GM15510 (cell line): ENCODE results near the gene FNBP1.

ENCODE experiments used
- POLR2A ChIP-seq: IDR thresholded peaks from 3 replicates; pipeline ENCODE4 v1.6.1; 2011; ENCODE audit warnings: borderline replicate concordance; ENCODE audit not compliant: insufficient read length; ENCODE audit errors: extremely low read depth

Gene FNBP1

DNA sequence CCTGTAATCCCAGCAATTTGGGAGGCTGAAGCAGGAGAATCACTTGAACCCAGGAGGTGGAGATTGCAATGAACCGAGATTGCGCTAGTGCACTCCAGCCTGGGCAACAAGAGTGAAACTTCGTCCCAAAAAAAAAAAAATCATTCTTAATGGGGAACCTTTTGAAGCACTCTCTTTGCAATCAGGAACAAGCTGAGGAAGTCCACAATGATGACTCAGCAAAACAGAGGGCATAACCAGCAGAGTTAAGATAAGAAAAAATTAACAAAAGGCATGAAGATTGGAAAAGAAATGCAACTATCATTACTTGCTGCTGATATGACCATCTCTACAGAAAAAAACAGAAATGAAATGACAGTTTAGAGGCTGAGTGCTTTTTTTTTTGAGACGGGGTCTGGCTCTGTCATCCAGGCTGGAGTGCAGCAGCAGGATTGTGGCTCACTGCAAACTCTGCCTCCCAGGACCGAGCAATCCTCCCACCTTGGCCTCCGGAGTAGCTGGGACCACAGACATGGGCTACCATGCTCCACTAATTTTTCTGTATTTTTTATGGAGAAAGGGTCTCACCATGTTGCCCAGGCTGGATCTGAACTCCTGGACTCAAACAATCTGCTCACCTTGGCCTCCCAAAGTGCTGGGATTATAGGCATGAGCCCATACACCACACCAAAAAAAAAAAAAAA is 88.0 kb downstream of the FNBP1 start:
- TF ChIP-seq POLR2A = no peak

DNA sequence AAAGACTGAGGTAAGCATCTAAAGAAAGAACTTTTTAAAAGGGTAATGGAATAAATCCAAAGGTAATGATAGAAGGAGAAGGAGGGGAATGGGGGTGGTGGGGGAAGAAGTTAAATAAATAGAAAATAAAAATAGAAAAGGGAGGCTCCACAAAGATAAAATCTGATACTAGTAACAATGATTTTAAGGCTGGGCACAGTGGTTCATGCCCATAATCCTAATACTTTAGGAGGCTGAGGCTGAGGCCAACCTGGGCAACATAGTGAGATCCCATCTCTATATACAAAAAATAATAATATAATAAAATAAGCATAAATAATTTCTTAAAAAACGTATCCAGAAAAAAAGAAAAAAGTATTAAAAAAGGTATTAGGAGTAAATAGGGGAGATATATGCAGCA is 89.3 kb downstream of the FNBP1 start:
- TF ChIP-seq POLR2A = no peak

DNA sequence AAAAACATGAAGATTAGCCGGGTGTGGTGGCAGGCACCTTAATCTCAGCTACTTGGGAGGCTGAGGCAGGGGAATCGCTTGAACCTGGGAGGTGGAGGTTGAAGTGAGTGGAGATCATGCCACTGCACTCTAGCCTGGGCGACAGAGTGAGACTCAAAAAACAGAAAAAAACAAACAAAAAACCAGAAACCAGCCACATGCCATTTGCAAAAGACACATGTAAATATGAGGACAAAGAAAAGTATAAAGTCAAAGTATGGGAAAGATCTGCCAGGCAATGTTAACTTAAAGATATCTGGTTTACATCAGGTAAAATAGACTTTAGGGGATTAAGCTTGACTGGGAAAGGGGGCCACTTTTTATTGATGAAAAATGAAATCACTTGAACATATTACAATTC is 90.7 kb downstream of the FNBP1 start:
- no peak for TF ChIP-seq POLR2A

DNA sequence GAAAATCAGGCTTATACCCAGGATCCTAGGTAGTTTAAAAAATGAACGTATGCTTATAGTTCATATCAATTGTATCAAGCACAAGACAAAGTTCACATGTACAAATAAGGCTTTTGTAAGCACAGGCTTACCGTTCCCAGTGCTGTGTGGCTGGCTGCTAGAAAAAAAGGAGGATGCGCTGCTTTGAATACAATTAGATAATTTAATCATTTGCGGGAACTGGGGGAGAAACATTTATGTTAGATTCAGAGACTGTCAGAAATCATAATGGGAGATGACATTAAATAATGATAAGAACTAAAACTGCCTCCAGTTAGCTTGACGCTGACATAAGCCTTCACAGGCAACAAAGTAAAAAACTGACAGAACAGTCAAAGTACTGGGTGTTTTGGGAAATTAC is 93.2 kb downstream of the FNBP1 start:
- no peak for TF ChIP-seq POLR2A

DNA sequence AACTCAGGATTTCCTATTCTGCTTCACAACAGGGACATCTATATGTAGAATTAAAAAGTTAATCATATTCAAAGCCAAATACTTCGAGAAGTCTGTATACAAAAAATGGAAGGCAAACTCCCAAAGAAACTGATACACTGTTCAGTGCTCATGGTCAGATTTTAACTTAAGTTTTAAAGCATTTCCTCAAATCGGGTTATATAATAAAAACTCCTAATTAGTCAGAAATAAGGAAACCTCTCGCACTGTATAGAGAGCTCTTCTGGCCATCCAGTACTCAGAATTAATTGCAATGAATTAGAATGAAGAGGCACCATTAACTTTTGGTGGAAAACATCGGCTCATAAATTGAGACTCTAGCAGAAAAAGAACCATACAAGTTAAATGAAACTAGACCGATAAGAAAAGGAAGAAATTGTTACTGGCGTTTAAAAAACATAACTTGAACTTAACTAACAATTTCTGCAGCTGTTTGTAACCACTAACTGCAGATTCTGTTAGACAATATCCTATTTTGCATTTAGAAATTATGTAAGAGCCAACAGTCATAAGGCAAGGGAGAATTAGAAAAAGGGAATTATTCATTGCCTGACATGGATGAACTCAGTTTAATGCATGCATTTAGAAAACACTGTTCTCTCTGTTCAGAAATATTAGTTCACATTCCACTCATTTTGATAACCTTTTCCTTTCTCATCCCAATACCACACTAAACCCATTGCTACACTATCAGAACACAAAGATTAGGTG is 96.6 kb downstream of the FNBP1 start:
- no peak for TF ChIP-seq POLR2A

DNA sequence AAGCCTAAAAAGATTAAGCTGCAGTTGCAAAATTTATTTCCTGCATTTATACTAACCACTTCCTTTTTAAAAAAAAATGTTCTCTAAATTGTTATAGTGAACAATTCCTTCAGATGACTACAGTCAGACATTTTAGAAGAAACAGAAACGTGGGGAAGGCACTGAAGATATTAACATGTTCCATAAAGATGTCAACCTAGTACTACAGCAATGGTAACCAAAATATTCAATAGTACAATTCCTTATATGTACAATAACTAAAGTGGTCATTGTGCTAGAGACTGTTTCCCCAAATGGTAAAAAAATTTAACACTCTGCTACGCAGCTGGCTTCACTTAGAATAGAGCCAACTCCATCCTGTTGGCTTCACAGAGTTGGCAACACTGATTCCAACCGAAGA is 97.7 kb downstream of the FNBP1 start:
- no peak for TF ChIP-seq POLR2A

DNA sequence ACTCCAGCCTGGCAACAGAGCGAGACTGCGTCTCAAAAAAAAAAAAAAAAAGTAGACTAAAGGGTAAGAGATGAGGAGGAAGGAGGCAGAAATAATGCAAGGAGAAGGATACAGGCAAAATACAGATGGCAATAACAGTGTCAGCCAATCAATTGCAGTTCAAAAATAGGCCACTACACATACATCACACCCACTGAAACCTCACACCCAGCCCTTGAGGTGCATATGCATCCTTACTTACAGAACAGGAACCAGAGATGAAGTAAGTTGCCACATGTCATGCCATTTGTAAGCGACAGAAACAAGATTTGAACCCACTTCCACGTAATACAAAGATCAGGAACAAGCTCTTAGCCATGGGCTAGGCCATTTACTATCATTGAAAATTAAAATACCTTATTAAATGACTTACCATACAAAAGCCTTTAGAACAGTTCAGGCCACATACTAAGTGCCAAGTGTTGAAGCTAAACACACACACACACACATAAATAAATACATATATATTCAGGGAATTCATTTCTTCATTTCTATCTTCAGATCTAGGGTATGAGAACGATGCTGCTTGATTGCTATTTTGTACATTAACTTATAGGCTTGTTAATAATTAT is 98.4 kb downstream of the FNBP1 start:
- no peak for TF ChIP-seq POLR2A

DNA sequence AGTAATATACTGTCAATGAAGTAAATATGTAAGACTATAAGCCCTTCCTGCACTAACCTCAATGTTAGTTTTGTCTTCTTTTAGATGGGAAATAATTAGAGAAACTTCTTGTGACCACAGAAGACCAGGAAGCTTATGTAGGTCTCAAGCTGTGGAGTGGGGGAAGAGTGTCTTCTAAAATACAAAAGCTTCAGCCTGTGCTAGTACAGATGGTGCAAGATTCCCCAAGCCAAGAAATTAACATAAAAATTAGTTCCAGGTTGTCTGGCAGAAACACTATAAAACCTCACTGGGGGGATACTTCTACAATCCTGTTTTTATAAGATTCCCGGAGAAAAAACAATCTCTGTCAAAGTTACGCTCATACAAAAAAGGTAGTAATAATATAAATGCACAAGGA is 103.6 kb downstream of the FNBP1 start:
- no peak for TF ChIP-seq POLR2A

DNA sequence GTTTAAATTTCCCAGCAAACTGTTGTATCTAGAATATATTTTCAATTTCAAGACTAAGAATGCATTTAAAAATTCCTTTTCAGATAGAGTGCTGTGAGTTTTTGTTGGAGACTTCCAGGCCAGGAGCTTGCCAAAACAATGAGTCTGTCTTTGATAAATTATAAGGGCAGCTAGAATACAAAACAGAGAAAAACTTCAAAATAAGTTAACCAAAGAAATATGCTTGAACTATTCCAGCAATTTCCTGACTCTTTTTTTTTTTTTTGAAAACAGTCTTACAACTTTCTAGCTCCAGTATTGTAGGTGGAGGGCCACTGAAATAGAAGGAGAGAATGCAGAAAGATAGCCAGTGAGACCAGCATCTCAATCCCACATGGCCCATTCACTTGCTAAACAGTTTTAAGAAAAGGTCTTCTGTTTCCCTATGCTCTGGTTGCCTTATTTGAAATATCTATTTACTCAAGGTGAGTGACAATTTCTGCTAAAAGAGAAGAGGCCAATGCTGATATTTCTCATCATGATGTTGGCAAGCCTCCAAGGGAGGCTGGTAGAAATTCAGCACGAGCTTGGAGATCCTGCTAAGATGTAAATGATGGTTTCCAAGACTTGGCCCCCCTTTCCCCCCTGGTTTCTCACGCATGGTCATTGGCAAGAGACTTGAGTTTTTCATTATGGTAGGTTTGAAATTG is 104.6 kb downstream of the FNBP1 start:
- TF ChIP-seq POLR2A = no peak

DNA sequence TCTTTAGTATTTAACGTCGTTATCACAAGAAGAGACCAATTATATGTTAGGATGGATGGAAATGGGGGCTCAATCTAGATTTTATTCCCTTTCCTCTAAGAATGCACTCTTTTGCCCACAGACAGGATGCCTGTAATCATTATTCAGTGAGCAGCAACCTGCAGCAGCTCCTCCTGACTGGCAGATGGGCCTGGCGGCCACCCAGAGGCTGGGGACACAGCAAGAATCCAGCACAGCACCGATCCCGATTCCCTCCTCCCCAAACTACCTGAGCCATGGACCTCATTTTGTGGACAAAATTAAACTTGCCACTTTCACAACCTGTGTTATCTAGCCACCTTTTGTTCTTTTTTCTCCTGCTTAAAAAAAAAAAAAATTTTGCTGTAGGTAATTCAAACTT is 106.8 kb downstream of the FNBP1 start:
- no peak for TF ChIP-seq POLR2A

DNA sequence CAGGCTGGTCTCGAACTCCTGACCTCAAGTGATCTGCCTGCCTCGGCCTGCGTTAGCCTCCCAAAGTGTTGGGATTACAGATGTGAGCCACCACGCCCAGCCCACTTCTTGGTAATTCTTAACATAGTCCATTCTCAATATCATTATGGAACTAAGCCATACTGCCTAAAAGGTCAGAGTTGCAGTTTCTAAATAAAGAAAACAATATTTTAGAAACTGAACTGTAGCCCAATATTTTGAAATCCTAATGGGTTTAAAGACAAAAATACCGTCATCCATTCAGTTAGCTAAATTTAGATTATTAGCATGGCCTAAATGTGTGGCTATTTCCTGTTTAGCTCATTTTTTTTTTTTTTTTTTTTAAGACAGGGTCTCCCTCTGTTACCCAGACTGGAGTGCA is 108.2 kb downstream of the FNBP1 start:
- TF ChIP-seq POLR2A = no peak

DNA sequence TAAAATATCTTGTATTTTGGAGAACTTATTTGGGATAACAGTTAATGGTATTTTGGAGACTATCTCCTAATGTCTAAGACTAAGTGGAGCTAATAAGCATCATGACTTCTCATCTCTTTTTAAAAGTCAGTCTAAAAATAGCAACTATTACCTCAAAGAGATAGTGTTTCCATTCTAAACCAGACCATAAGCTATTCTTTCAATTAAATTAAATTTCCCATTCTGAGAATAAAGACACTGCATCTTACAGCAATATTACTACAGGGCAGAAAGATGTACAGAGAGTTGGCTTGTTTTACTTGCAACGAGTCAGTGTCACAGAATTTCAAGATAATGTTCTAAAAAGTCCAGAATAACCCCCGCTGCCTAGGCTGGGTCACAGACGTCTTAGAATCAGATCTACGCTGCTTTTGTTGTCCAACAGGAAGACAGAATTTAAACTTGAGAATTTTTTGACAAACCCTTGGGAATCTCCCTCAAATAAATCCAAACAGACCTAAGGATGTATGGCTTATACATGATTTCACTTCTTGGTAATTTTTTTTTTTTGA is 108.9 kb downstream of the FNBP1 start:
- TF ChIP-seq POLR2A = no peak

DNA sequence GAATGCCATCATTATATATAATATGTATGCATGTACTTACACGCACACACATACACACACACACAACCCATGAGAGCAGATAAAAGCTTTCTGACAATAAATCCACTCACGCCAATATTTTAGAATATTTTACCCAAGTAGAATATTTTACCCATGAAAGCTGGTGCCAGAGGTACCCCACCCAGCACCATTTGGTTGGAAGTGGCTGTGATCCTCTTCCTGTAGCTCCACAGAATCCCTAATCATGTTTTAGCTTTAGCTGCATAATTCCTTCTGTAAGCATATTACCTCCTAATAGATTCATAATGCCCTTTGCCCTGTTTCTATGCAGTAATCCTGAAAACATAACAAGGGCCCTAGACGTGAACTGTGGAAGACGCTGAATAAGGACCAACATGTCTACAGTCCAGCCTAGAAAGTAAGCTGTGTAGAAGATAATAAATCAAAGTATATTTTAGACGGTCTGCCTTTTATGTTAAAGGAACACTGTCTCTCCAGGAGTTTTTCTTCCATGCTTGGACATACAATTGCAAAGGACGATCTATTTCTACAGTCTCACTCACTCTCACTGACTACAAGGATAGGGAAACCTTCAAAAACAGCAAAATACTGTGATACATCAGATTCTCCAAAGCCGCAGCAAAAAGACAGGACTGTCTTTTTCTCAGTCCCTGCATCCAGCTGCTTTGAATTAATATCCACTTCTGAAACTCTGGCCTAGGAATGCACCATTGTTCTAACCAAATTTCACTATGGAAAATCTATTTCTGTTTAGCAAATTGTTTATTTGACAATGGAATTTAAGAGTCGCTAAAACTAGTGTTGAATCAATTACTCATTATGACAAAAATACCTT is 109.6 kb downstream of the FNBP1 start:
- no peak for TF ChIP-seq POLR2A
